Measurements from ENCODE around the gene SPATA2L.
A peak's percentile ranks its signal among the peaks of the same experiment; 100 is the strongest.

Gene SPATA2L, protein sequence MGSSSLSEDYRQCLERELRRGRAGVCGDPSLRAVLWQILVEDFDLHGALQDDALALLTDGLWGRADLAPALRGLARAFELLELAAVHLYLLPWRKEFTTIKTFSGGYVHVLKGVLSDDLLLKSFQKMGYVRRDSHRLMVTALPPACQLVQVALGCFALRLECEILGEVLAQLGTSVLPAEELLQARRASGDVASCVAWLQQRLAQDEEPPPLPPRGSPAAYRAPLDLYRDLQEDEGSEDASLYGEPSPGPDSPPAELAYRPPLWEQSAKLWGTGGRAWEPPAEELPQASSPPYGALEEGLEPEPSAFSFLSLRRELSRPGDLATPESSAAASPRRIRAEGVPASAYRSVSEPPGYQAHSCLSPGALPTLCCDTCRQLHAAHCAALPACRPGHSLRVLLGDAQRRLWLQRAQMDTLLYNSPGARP

DNA sequence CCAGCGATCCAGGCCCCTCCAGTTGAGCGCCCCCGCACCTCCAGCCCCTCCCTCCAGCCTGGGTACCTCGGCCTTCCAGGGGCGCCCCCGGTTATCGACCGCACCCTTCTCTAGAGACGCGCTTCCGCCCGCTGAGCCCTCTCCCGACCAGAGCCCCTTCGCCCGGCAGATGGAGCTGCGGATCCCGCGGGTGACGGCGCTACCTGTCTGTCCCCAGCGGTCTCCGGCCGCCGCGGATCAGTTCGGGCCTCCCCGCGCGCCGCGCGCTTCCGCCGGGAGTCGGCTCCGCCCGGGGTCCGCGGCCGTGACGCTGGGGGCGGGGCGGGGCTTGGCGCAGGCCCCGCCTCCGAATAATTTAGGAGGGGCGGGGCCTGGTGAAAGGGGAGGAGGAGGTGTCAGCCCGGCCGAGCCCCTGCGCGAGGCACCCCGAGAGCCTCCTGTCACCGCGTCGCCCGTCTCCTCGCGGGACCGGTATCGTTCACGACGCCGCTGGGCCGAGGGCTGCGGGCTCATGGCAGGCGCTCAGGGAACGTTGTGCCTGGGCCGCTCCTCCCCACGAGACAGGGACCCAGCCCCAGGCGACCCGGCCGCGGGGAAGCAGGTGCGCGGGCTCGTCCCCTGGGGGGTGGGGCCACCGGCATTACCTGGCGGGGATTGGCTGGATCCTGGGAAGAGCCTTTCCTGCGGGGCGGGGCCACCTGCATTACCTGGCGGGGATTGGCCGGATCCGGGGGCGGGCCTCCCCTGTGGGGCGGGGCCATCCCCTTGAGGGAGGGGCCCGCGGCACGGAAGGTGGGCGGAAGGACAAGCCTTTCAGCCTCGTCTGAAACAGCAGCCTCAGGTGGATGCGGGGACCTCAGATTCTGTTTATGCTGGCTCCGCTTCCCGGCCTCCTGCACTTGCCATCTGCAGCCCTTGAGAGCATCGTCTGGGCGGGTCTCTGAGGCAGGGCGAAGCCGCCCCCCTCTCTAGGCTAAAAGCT lies at the start of gene SPATA2L:
Gene SPATA2L, minus strand, starts transcription at position 281 of the 982 bp plus-strand sequence. CDS start 473 bp downstream, outside the sequence.
- peak; percentile 96 to 97 for DNase-seq

DNA sequence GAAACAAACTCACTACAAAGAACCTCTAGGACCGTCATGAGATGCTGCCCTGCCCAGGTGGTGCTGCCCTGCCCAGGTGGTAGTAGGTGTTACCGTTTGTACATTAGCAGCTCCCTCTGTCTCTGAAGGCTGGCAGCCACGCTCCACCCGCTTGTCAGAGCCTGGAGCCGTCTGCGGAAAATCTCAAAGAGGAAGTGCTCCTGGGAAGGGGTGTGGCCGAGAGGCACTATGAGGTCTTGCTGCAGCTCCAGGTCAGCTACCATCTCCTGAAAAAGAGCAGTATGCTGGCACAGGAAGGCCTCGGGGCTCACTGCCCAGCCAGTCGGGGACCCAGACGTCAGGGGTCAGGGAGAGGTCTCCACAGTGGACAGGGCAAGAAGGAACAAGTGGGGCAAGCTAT lies 48.1 kb upstream of the SPATA2L start:
- no peak for DNase-seq

DNA sequence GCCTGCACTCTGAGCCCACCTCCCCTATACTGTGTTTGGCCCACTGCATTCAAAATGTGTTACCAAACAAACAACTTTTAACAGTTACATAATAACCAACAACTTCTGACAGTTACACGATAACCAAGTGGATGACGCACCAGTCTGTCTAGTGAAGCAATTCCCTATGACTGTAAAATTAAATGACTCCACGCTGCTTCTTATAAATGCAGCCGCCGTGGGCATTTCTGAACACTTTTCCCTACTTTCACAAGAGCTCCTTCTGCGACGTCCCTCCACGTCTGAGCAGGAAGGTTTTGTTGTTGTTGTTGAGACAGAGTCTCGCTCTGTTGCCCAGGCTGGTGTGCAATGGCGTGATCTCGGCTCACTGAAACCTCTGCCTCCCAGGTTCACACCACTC lies 47.4 kb upstream of the SPATA2L start:
- no peak for DNase-seq

DNA sequence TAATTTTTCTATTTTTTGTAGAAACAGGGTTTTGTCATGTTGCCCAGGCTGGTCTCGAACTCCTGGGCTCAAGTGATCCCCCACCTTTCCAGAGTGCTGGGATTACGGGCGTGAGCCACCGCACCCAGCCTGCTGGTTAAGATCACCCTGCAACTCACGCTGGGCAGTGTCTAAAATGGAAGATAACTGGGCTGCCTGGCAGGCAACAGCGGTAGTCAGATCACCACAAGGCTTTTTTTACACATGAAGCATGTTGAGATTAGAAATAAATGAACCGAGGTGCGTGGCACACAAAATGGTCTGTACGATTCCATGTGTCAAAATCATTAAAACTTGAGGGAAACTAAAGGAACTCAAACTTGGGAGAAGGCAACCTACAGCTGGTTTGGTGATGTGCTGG lies 46.6 kb upstream of the SPATA2L start:
- DNase-seq, result no peak

DNA sequence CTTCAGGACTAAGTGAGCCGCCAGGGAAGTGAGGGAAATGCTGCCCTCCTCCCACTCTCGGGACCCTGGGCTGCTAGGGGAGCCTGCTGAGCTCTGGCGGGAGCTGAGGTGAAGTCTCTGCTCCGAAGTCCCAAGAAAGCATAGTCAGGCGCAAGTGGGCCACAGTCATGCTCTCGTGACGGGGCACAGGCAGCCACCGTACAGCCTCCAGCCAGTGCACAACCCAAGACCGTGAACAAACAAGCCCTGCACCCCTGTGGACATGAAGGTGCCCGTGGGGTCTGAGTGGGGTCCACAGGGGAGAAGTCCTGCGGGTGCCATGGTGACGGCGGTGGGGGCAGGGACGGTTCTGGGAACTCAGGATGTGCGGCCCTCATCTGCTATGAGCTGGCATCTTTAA lies 44.5 kb upstream of the SPATA2L start:
- DNase-seq, result no peak

DNA sequence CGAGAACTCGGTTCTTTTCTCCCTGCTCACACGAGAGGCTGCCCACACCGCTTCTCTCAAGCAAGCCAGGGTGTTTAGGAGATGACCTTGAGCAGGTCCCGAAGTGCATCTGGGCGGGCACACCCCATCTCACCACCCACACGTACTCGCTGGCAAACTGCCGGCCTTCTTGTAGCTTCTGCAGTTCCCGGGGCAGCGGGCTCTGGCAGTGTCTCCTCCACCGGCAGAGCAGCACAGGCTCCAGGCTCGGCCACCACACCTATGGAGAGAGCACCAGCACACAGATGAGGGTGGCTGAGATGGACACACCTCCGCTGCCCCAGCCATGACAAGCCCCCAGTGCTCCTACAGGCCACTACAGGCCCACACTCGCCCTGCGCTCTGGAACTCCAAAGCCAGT lies 43.3 kb upstream of the SPATA2L start:
- DNase-seq, result no peak

DNA sequence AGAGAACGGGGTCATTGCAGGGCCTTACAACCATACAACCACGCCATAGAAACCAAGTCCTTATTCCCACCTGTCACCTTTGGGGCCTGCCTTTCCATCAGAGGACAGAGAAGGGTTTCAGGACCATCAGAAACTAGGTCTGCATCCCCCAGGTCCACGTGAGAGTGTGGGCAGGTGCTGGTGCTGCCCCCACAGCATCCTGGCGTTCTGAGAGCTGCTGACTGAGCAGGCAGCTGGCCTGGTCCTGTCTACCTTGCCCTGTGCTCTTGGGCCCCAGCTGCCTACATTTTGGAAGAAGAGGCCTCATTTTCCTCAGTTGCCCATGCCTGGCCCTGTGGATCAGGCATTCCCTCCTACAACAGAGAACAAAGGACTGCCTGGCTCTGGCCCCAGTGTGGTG lies 41.4 kb upstream of the SPATA2L start:
- DNase-seq, result no peak

DNA sequence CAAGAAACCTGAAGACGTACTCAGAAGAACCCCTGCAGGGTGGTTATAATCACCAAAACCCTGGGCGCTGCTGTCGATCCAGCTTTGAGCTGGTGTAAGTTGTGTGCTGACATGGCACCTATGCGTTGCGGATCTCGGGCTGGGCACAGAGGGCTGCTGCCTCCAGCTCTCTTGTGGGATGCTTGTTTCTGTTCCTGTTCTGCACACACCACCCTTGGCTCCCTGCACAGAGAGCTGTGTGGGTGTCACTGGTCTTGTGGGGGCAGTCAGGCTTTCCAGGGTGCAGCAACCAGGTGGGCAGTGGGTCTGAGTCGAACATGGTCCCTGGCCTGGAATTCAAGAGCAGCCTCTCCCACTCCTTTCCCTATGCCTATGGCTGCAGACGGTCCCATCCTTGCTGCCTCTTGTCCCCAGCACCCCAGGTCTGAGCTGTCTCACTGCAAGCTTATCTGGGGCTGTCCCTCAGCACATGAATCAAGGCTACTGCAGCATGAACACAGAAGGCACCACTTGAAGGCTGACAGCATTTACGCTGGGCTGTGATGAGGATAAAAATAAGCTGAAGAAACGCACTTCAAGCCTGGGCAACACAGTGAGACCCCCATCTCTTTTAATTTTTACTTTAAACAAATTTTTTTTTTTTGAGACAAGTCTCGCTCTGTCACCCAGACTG lies 40.0 kb upstream of the SPATA2L start:
- no peak for DNase-seq

DNA sequence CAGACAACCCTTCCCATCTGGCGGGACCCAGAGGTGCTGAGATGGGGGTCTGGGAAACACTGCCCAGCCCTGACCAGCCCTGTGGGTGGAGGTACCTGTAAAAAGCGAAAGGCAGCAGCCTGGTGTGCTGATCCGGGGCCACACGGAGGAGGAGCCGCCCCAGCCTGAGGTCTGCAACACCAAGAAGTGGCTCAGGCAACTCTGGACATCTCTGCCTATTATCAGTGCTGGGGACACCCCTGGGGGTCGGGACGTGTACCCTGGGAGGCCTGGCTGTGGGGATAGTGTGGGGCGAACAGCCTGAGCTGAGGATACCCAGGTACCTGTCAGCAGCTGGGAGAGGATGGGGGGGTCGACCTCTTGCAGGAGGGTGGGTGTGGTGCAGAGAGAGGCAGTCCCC lies 37.9 kb upstream of the SPATA2L start:
- no peak for DNase-seq

DNA sequence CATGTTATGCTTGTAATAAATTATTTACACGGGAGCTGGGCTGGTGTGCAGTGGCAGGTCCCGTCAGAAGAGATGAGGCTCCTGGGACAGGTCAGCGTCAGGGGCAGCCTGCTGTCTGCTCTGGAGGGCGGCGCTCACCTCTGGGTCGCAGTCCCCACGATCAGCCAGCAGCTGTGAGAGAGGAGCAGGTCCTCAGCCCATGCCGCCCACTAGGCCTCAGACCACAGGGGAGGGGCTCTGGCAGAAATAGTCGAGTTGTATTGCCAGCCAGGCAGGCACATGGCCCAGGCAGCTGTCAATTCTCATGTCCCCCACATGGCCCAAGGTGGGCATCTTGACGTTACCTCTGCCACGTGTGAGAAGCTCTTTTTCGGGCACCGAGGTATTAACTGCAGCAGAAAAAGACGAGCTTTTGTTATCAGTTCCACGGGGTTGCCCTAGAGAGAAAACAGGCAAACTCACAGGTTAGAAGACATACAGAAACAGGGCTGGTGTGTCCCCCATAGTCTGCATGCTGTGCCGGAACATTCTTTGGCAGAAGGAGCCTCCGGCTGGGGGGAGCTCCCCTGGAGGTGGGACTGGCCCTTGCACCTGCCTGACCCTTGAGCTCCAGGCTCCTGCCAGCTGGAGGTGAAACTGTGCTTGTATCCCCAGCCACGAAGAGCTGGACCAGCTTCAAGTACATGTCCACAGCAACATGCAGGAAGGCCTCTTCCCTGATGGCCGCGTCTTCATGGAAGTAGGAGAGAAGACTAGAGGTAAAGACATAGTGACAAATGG lies 37.2 kb upstream of the SPATA2L start:
- no peak for DNase-seq

DNA sequence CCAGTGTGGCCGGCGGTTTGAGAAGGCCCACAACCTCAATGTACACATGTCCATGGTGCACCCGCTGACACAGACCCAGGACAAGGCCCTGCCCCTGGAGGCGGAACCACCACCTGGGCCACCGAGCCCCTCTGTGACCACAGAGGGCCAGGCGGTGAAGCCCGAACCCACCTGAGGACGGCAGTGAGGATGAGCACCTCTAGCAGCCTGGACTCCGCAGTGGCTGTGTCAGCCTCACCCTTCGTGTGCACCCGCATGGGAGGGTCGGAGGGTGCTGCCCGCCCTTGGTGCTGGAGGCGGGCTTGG lies 36.5 kb upstream of the SPATA2L start:
- DNase-seq, result no peak

DNA sequence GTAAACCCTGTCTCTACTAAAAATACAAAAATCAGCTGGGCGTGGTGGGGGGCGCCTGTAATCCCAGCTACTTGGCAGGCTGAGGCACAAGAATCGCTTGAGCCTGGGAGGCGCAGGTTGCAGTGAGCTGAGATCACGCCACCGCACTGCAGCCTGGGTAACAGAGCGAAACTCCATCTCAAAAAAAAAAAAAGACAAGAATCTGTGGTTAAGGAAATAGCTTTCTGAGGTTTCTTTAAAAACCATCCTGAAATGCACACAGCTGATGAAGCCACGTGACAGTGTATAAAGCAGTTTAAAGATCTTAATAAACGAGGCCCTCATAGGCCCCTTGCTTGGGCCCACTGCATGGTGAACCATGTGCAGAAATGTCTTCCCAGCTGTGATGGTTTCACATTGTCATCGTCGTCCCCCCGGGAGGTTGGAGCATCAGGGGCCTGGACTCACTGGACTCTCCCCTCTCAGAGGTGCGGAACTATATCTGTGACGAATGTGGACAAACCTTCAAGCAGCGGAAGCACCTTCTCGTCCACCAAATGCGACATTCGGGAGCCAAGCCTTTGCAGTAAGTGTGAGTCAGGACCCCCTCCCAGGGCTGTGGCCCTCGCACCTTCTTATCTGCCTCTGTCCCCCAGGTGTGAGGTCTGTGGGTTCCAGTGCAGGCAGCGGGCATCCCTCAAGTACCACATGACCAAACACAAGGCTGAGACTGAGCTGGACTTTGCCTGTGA lies 36.0 kb upstream of the SPATA2L start:
- DNase-seq, result peak in 1 of 2 experiments; percentile 45

DNA sequence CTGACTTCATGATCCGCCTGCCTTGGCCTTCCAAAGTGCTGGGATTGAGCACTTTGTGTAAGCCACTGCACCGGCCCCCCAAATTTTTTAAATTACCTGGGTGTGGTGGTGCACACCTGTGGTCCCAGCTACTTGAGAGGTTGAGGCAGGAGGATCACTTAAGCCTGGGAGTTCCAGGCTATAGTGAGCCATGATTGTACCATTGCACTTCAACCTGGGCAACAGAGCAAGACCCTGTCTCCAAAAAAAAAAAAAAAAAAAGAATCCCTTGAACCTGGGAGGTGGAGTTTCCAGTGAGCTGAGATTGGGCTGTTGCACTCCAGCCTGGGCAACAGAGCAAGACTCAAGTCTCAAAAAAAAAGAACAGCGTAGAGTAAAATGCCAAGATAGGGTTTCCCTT lies 35.0 kb upstream of the SPATA2L start:
- no peak for DNase-seq

DNA sequence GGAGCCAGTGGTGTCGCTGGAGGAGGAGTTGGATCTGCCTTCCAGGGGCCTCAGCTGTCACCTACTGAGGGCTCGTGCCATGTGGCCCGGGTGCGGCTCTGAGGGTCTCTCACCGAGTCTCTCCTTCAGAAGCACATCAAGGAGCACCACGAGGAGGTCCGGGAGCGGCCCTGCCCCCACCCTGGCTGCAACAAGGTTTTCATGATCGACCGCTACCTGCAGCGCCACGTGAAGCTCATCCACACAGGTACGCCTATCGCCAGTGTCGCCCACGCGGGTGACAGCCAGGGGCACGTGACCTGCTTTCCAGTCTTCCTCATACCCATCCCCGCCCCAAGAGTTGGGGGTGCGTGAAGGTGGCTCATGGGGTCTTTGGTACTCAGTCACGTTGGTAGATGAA lies 32.3 kb upstream of the SPATA2L start:
- no peak for DNase-seq

DNA sequence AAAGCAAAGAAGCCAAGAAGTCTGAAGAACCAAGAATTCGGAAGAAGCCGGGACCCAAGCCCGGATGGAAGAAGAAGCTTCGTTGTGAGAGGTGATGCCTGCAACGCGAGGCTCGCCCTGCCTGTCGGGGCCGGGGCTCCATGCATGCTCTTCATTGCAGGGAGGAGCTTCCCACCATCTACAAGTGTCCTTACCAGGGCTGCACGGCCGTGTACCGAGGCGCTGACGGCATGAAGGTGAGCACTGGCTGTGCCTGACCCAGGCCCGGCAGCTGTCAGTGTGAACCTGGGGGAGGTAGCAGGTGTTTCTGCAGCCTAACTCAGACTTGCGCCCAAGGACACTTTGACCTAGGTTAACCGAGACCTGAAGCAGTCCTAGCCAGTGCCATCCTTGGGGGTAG lies 31.8 kb upstream of the SPATA2L start:
- no peak for DNase-seq

DNA sequence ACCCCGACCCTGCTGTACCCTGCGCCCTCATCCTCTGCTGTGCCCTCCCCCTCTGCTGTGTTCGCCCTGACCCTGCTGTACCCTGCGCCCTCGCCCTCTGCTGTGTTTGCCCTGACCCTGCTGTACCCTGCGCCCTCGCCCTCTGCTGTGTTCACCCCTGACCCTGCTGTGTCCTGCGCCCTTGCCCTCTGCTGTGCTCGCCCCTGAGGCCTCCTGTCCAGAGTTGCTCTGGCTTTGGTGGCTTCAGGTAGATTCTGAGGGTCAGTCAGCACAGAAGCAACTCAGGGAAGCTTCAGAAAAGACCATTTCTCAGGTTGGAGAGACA lies 31.4 kb upstream of the SPATA2L start:
- DNase-seq, result no peak

DNA sequence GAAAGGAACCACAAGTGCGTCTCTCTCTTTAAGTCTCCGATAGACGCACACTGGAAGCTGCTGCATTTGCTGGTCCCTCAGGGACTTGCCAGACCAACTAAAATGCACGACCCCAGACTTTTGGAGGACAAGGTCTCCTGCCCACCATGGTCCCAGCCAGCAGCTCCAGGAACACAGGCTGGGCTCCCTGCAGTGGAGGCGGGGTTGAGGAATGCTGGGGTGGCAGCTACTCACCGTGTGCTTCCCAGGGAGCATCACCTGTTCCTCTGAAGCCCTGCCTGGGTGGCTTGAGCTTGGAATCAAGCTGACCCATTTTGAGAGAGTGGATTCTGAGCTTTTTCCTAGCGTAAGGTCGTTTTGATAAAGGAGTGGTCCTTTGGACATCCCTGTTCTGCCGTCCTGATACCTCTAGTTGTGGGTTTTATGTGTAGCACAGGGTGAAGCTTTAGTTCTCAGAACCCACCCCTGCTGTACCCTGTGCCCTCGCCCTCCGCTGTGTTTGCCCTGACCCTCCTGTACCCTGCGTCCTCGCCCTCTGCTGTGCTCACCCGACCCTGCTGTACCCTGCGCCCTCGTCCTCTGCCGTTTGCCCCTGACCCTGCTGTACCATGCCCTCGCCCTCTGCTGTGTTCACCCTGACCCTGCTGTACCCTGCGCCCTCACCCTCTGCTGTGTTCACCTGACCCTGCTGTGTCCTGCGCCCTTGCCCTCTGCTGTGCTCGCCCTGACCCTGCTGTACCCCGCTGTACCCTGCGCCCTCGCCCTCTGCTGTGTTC lies 30.8 kb upstream of the SPATA2L start:
- DNase-seq, result no peak

DNA sequence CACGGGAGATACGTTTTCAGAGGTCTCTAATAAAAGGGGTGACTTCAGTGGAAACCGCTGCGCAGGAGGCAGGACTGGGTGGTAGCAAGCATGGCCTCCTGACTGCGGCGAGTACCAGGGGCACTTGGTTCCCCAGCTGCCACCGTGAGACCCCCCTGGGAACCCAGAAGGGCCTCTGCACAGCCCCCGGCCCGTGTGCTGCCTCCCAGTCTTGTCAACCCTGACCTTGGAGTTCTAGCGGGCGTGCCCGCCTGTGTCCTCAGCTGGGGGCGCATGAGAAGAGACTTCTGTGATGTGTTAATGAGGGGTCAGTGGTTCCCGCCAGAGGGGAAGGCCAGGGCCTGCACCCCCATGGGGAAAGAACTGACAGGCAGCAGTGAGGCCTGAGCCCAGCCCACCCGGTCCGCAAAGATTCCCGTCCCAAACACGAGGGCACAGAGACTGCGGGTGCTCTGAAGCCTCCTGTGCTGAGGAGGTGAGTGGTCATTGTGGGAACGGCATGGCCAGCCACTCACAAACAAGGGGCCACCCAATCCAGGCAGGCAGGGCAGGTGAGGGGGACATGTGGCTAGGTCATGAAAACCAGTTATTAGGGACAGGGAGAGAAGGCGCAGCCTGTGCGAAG lies 29.2 kb upstream of the SPATA2L start:
- DNase-seq, result no peak

DNA sequence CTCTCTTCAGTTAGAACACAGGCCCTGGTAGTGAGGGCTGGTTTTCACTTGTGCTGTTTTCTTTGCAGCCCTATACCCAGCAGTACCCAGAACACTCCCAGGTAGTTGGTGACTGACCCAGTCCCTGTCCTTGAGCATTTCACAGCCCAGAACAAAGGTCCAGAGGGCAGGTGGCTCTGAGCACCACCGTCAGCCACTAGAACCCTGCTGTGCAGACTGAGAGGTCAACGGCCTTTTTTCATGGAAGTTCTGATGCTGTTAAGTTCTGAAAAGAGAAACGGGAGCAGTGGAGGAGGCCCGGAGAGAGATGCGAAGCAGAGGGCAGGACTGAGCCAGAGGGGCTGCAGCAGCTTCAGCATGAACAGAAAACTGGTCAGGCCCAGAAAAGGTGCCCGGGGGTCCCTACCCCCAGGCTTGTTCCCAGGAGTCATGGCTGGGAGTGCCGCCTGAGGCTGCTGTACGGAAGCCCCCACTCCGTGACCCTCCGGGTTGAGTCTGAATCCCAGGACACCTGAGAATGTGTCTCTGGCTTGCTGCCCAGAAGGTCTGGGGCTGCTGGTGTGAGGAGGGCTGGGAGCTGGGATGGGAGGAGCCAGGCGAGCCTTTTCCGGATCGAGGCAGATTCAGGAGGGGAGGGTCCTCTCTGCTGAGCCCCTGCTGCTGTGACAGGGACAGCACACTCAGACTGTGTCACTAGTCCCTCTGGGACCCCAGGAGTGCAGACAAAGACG lies 28.5 kb upstream of the SPATA2L start:
- DNase-seq, result no peak

DNA sequence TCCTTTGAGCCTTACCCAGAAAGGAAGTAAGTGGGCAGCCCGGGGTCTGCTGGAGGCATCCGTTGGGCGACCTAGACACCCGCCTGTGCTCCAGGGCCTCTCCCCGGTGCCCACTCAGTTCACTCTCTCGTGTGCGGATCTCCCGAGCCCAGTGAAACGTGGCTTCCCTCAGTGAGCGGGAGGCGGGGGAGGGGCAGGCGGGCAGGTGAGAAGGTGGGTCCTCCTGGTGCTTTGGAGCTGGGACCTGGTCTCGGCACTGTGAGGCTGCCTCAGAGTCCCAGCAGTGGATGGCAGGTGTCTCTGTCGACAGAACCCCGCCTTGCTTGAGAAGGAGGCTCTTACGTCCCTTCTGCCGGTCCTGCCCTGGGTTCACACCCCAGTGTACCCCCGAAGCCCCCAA lies 27.8 kb upstream of the SPATA2L start:
- DNase-seq, result no peak
